ENCODE data around the gene SLC6A9. TPM values are rescaled to one million over a fixed set of nuclear protein-coding genes. Genes with fewer than 3 reads are reported as not detected.

The SLC6A9 gene
- total and polyA plus RNA-seq, 2 of the 8 experiments (the other 6 are each of a cell fraction or from before 2014, with no cell fraction given): 20.2 to 24.2 TPM

- no peak for TF ChIP-seq CBX5 (IDR thresholded peaks at IDR 0.05; ENCODE audit: low read depth, low read length)
- TF ChIP-seq JUND (IDR thresholded peaks at IDR 0.05; ENCODE audit: low read length): no peak
- TF ChIP-seq TEAD4 (IDR thresholded peaks at IDR 0.05; ENCODE audit: low read depth, low read length): no peak
- no peak for TF ChIP-seq BACH1 (IDR thresholded peaks at IDR 0.05; ENCODE audit: low read length)
- TF ChIP-seq RAD21 (IDR thresholded peaks at IDR 0.05 in 1 of 2, conservative IDR thresholded peaks at IDR 0.05 in 1 of 2; ENCODE audit: low read depth in 2 of 2, low read length in 2 of 2): no peak
- TF ChIP-seq E2F6 (IDR thresholded peaks at IDR 0.05): no peak
Measured at GRCh38 chr1:43963890-43964289, 67.4 kb downstream of the SLC6A9 start (continued).

All from H1 (cell line).